Thoracic aorta endothelial cell (primary cell): ENCODE results near the gene GJB2. TPM values are rescaled to one million over a fixed set of nuclear protein-coding genes. Genes with fewer than 3 reads are reported as not detected.

ENCODE experiments used
- total RNA-seq: library from RNA; depleted of rRNA; stranded (reverse); fragments of >200 nt; gene quantifications from 2 replicates; pipeline ENCODE4 v1.2.3, GENCODE V29; 2012

Gene GJB2
- total RNA-seq: not detected in 2 replicates

DNA sequence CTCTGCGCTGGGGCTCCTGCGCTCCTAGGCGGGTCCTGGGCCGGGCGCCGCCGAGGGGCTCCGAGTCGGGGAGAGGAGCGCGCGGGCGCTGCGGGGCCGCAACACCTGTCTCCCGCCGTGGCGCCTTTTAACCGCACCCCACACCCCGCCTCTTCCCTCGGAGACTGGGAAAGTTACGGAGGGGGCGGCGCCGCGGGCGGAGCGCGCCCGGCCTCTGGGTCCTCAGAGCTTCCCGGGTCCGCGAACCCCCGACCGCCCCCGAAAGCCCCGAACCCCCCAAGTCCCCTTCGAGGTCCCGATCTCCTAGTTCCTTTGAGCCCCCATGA lies at the start of gene GJB2:
Gene GJB2 (minus strand): TSS at position 103 of the 326 bp plus-strand sequence. CDS start 3,357 bp downstream, outside the sequence.

DNA sequence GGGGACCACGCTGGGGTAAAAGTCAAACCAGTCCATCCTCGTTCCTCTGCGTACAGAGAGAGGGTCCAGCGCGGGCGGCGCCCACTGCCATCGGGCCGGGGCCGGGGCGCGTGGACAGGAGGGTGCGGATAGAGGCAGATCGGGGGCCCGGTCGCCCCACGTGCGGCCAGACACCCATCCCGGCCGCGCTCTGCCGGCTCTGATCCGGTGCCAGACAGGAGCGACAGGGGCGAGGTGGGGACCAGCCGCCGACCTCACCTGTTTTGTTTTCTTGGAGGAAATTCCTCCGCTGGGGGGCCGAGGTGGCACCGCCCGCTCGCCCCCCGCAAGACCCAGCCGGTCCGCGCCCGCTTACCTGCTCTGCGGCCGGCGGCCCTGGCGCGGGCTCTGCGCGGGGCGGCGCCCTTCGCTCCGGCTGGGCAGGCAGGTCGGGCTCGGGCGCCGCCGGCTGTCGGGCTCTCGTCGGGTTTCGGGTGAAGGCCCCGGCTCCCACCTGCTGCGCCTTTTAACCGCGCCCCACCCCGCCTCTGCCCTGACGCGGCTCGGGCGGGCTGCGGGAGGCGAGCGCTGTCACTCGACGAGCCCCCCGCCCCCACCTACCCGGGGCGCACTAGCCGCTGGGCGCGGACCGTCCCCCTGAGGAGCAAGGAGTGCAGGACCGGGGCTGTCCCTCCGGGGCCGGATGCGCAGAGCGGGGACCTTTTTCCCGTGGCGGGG lies 39.3 kb upstream of the GJB2 start, which contains the start of gene GJB6:
Gene GJB6 (minus strand): TSS at position 481 of the 717 bp plus-strand sequence. CDS start 8,839 bp downstream, outside the sequence.

DNA sequence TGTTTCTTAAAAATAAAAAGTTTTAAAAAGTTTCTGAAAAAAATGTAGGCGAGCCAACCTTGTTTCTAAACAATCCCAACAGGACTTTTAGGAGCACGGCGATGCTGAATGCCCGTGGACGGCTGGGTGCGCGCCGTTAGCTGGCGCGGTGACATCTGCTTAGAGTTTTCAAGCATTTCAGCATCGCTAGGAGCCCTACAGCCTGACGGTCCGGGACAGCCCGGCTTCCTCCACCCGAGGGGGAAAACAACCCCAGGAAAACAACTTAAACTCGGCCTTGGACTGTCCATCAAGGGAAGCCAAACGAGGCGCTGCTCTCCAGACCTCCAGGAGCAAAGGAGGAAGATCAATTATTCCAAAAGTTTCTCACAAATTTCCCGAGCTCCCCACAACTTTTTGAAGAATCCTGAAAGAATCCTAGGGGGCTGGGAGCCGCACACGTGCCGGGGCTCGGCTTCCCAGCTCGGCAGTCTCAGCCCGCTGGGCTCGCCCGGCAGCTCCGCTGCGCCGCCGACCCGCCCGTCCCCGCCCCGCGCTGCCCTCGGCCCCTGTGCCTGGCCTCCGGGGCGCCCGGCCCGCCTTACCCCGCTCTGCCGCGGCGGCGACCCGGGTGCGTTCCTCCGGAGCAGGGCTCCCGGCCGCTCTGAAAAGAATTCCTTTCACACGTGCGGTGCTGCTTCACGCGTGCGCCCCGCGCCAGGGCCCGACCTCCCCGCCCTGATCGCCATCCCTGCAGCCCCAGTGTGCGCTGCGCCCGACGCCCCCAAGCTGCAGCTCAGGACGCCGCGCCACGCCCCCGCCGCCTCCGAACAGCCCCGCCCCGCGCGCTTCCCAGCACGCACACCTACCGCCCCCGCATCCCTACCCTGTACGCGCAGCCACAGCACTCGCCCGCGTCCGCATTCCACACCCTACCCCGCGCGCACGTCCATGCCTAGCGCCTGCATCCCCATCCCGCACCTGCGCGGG lies 32.1 kb downstream of the GJB2 start, which contains the start of gene GJA3:
Gene GJA3 (minus strand): TSS at position 747 of the 969 bp plus-strand sequence. CDS start 17,764 bp downstream, outside the sequence.

Other genes starting within 250 kb of the GJB2 start
- gene ZMYM2, start 234.2 kb downstream of the GJB2 start, total RNA-seq: 77.4 and 79.9 TPM in 2 replicates
- gene GJA3, start 31.9 kb downstream of the GJB2 start, total RNA-seq: not detected in 2 replicates
- gene GJB6, start 39.4 kb upstream of the GJB2 start, total RNA-seq: not detected in 2 replicates